GM21528 (cell line): ENCODE data around the gene SYK.
"Not testable (repeated sequence)": the region's sequence is repeated elsewhere in the genome, so short reads cannot be mapped to it uniquely, and the experiment has no call there.

Experiments used
- ATAC-seq: cut with Tn5 transposase; IDR thresholded peaks from one replicate; pipeline ENCODE4 v1.9.1; 2021; ENCODE audit warnings: mild to moderate bottlenecking, moderate library complexity; ENCODE audit not compliant: unreplicated experiment, low FRiP score

The SYK gene

DNA sequence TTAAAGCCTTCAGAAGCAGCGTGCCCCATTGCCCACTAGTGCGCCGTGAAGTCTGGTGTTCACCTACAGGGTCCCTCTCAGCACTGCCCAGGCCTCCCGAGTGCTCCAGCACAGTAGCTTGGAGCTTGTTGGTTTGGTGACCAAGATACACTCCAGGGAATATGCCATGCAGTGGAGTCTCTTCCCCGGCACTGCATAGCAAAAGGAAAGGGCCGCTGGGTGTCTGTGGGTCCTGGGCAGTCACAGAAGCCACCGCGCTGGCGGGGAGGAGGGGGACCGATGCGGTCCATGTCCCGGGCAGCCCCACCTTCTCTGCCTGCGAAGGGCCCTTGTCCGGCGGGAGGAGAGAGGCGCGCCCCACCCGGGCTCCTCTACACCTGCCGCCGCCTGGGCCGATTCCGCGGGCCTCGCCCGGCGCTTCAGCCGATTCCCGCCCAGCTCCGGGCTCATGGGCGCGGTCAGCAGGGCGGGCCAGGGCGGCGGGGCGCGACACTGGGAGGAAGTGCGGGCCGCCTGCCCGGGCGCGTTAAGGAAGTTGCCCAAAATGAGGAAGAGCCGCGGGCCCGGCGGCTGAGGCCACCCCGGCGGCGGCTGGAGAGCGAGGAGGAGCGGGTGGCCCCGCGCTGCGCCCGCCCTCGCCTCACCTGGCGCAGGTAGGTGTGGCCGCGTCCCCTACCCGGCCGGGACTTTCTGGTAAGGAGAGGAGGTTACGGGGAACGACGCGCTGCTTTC lies at the start of gene SYK:
Gene SYK, plus strand, starts transcription at position 579 of the 732 bp plus-strand sequence. CDS start 42,080 bp downstream, outside the sequence.
- peak; percentile 50 for ATAC-seq

GRCh38 chr9:90755514-90756371 lies 45.9 kb upstream of the SYK start:
- ATAC-seq = not testable (repeated sequence)

DNA sequence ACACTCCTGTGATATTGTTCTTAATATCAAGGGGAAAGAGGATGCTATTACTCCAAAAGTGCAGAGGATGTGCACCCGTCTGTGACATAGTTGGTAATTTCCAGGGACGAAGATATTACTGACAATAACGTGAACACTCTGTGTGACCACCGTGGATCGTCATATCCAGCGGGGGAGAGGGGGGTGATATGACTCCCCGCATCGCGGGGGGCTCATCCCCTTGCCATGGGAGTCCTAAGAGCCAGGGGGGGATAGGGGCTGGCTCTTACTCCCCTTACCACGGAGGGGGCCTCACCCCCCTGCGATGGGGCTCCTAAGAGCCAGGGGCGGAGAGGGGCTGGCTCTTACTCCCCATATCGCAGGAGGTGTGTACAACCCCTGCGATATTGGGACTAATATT lies 41.0 kb upstream of the SYK start:
- ATAC-seq = not testable (repeated sequence)

DNA sequence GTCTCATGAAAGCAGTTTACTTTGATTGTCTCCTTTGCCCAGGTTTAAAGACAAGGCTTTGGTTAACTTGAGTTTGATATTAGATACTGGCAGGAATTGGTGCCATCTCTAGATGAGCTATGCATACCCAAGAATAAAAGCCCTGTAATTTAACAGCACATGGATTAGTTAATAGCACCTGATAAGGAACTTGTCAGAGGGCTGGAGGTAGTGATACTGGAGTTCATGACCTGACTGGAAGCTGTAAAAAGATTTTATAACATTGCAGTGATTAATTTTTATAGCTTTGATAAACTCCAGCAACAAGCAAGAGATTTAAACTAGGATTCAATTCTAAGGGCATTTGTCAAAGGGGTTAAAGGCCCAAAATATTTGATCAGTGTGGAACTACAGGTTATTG lies 34.9 kb upstream of the SYK start:
- ATAC-seq = no peak

- ATAC-seq = no peak
These were observed 34.0 kb upstream of the SYK start for GRCh38 chr9:90767523-90768100.

DNA sequence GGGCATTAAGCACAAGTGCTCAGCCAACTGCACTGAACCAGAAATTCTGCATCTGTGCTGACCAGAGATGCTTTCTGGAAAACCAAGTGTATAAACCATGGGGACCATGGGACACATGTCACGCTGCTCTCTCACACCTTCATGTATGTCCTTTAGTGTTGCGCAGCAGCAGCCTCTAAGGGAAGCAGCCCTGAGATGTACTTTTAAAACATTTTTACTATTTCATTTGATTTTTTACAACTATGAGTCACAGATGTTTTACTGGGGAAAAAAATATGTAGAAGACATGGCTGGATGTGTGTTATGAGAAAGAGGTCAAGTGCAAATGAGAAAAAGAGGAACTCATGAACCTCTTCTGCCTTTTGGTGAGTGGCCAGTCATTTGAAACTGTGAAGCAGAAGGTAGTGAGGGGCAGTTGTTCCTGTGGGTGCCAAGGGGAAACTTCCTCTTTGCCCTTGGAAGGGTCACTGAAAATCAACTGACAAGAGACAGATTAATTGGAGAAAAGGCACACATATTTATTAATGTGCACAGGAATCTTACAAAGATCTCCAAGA lies 31.4 kb upstream of the SYK start:
- no peak for ATAC-seq

- ATAC-seq = no peak
These were observed 30.7 kb upstream of the SYK start for GRCh38 chr9:90770927-90771326.

DNA sequence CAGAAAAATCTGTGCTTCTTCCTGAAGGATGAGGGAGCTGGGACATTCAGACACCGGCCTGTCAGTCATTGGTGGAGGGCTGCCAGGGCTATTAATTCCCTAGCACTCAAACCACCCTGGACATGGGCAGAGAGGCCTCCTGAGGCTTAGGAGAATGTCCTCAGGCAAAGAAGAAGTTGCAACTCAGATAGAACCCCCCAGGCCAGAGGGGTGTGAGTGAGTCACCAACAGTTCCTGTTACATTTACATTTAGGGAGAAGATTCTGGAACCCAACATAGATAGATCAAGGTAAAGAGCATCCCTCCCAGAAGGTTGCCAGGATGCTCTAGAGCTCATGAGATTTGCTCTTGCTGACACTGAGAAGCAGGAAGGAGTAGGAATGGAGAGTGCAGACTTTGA lies 29.2 kb upstream of the SYK start:
- ATAC-seq = no peak

GRCh38 chr9:90773617-90774016 lies 28.0 kb upstream of the SYK start:
- no peak for ATAC-seq

- no peak for ATAC-seq
These were observed 27.5 kb upstream of the SYK start for GRCh38 chr9:90774071-90774470.

DNA sequence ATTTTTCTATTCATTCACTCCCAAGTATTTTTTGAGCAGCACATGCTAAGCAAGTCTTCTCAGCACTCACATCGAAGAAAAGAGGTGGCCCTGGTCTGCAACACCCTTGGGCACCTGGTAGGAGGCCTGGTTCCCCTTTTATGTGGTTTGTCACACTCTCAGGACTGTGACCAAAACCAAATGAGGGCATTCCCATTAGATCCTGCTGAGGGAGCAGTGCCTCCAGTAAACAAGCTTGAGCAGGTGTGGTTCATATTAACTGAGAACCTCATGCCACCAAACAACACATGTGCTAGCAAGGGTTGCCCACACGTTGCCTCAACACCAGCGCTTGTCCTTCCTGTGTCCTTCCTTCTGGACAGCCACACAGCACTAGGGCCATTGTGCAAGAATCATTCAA lies 26.9 kb upstream of the SYK start:
- ATAC-seq = peak; percentile 78

DNA sequence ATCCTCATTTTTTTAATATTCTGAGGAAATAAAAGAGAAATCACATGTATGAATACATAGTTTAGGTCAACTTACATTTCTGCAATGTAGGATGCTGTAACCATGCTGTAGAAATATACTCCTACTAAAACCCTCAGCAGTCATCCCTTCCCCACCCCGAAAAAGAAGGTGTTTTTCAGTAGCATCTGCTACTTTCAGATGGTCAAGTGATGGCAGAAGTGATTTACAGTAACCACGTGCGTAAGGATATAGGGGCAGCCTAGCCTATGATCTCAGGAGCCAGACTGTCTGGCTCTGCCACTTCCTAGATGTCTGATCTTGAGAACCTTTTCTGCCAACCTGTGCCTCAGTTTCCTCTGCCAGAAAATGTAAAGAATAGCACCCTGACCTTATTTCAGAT lies 26.0 kb upstream of the SYK start:
- ATAC-seq = no peak

DNA sequence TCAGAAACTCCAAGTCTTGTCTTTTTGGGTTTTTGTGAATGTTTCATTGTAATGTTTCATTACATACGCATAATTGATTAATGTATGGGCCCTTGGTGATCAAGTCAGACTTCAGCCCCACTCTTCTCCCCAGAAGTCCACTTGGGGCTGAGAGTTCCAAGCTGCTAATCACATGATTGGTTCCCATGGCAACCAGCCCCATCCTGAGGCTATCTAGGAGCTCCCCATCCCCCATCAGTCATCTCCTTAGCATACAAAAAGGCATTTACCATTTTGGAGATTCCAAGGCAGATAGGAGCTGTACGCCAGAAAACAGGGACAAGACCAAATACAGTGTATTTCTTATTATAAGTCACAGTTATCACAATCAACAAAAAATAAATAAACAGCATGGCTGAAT lies 22.9 kb upstream of the SYK start:
- no peak for ATAC-seq

- ATAC-seq = no peak
These were observed 18.1 kb upstream of the SYK start for GRCh38 chr9:90783552-90783951.

GRCh38 chr9:90783964-90784363 lies 17.7 kb upstream of the SYK start:
- no peak for ATAC-seq

DNA sequence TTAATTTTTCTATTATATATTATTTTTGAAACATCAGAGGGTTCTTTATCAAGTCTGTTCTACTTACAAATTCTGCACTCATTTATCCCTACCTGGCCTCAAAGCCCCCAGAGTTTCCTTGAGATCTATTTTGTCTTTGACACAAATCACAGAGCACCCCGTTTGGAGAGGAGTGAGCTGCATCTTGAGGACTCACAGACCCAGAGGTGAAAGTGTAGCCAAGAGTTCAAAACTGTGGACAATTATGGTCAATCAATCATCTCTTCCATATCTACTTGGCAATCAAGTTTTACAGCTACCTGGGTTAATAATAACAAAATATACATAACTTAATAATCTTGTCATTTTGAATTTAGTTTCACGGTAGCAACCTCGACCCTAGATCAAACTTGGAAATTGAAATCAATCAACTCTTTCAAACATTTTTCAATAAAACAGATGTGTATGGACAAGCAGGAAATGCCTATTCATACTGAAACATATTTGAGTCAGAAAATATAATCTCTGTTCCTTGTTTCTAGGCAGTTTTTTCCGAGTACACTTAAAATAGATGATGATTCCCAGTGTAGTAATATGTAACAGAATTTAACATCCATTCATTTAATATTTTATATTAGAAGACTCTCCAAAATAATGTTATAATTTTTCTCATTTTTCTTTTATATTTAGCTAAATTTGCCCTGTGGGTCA lies 13.7 kb upstream of the SYK start:
- no peak for ATAC-seq

- ATAC-seq = not testable (repeated sequence)
These were observed 13.1 kb upstream of the SYK start for GRCh38 chr9:90788527-90788926.

DNA sequence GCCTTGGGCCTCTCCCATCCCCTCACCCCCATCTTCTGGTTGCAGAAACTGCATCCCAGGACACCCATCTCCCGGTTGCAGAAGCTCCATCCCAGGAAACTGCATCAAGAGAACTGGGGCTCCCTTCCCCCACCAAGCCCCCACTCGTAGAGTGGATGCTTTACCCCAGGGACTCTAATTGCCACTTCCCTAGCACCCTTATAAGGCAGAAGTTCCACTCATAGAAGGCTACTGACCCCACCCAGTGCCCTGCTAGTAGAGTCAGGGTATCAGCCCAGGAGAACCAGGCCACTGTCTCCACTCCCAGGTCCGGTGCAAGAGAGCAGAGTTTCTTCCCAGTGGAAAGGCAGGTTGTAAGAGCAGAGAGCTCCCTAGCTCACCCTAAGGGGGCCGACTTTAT lies 12.2 kb upstream of the SYK start:
- no peak for ATAC-seq

- no peak for ATAC-seq
These were observed 11.8 kb upstream of the SYK start for GRCh38 chr9:90789862-90790261.

DNA sequence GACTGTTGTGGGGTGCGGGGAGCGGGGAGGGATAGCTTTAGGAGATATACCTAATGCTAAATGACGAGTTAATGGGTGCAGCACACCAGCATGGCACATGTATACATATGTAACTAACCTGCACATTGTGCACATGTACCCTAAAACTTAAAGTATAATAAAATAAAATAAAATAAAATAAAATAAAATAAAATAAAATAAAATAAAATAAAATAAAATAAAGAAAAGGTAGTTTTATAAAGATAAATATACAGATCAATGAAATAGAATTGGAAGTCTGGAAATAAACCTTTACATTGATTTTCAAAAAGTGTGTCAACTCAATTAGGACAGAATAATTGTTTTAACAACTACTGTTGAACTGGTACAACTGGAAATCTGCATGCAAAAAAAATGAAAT lies 8.6 kb upstream of the SYK start:
- not testable (repeated sequence) for ATAC-seq

- ATAC-seq = no peak
These were observed 7.9 kb upstream of the SYK start for GRCh38 chr9:90793729-90794128.
